Large intestine (tissue), 3 donors: ENCODE measurements around the gene TEX22. TPM values are rescaled to one million over a fixed set of nuclear protein-coding genes. Genes with fewer than 3 reads are reported as not detected.

Experiments
- DNase-seq, 2 donors: peaks; one replicate each; pipeline versions ENCODE4 v3.0.0 to v3.0.0-alpha.2; 2013
- H3K27ac ChIP-seq: one replicate; pipeline ENCODE4 v1.5.1; 2013; ENCODE audit warnings: low read length
- H3K27me3 ChIP-seq: 2 replicates; pipeline ENCODE4 v1.6.1; 2013; ENCODE audit warnings: low read length; ENCODE audit not compliant: control insufficient read depth, insufficient read depth
- H3K36me3 ChIP-seq: 2 replicates; pipeline ENCODE4 v1.6.1; 2013; ENCODE audit warnings: low read length; ENCODE audit not compliant: control insufficient read depth, insufficient read depth
- H3K4me1 ChIP-seq: one replicate; pipeline ENCODE4 v1.6.1; 2013; ENCODE audit warnings: low read length; ENCODE audit not compliant: control insufficient read depth, insufficient read depth
- H3K4me3 ChIP-seq: one replicate; pipeline ENCODE4 v1.5.1; 2013; ENCODE audit warnings: low read length
- H3K9me3 ChIP-seq: one replicate; pipeline ENCODE4 v1.6.1; 2013; ENCODE audit warnings: mild to moderate bottlenecking, low read depth, low read length, moderate library complexity; ENCODE audit not compliant: control insufficient read depth
- WGBS: methylation state at CpG from one replicate; pipeline ENCODE4 v1.1.5; 2013; ENCODE audit warnings: low lambda C conversion rate; ENCODE audit not compliant: insufficient coverage; 5-methylcytosine and 5-hydroxymethylcytosine counted together
- polyA plus RNA-seq: library from polyadenylated mRNA; unstranded; fragments of 120-200 nt; gene quantifications from one replicate; pipeline ENCODE4 v1.2.1, GENCODE V29; 2013

Gene TEX22
- polyA plus RNA-seq, 1 donor: 0.82 TPM

DNA sequence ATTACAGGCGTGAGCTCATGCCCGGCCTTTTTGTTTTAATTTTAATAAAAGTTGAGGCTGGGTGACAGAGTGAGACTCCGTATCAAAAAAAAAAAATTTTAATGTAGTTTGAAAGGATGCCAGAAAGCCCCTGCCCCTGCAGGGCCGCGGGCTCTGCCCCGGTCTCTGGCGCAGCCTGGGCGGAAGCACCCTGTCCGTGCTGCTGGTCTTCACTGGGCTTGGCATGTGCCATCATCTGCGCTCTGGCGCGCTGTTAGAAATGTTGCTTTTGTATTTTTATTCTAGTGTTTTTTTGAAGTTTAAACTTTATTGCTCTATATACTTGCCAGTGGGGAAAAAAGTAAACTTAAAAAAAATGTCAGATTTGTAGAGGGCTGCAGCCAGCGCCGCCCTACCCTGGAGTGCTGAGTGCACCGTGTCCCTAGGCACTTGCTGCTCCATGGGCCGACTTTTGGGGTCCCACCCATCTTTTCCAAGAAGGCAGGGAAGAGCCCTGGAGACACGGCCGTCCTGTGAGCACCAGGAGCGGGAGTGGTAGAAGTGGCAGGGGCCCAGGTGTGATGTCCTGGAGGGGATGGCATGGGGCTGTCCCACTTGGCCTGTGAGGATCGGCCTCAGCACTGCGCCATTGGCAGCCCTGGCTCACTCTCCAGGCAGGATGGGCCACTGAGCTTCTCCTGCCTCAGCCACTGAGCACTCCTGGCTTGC is 25.3 kb downstream of the TEX22 start:
- H3K27me3 ChIP-seq: no peaks in the 10 kb centered on the region
- H3K36me3 ChIP-seq: peaks cover 23% of the 10 kb centered on the region
- no peak for DNase-seq
- WGBS: 100% methylated on average over 2 of the region's 21 CpGs
- H3K4me1 ChIP-seq: peaks cover 15% of the 10 kb centered on the region
- no peaks in the 10 kb centered on the region for H3K9me3 ChIP-seq
- H3K4me3 ChIP-seq: no peak overlapping the region
- H3K27ac ChIP-seq: no peak overlapping the region

DNA sequence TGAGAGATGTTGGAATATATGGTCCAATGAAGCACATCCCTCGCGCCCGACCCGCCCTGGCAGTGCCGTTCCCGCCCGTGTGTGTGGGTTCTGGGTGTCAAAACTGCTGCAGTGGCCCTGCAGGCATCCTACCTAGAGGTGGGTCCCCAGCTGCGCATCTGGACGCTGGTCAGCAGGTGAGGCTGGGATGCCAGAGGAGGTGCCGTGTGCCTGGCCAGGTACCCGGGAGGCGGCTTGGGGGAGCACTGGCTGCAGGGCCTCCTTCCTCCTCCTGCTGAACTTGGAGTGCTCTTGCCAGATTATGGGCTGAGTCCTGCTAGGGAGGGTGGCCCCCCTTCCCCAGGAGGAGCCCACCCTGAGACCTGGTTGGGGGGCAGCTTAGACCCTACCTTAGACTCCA is 26.5 kb downstream of the TEX22 start:
- Histone ChIP-seq H3K4me3 (no peak overlapping the region), H3K36me3 (peaks cover 23% of the 10 kb centered on the region), H3K27ac (no peak overlapping the region), H3K4me1 (peaks cover 7% of the 10 kb centered on the region), H3K27me3 (no peaks in the 10 kb centered on the region), H3K9me3 (no peaks in the 10 kb centered on the region)
- no peak for DNase-seq
- no CpG with 5 or more reads among the region's 12 CpGs for WGBS

DNA sequence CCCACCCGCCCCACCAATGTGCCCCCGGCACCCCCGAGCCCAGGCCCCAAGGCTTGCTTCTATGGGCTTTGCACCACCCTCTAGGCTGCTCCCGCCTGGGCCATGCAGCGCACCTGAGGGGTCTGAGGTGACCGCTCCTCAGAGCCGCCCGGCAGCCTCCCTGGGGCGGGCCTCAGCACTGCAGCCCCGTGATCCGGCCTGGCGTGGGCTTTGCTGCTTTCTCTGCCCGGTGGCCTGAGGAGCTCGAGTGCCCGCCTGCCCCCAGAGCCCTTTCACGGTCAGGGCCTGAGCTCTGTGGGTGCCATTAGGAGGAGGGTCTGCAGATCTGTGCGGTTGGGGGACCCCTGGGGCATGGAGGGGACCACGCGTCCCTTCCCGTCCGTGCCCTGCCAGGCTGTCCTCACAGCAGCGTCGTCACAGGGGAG is 27.5 kb downstream of the TEX22 start:
- Histone ChIP-seq H3K27ac (no peak overlapping the region), H3K9me3 (no peaks in the 10 kb centered on the region), H3K4me3 (no peak overlapping the region), H3K36me3 (peaks cover 26% of the 10 kb centered on the region), H3K27me3 (no peaks in the 10 kb centered on the region), H3K4me1 (peaks cover 7% of the 10 kb centered on the region)
- no peak for DNase-seq
- WGBS: no CpG with 5 or more reads among the region's 23 CpGs

DNA sequence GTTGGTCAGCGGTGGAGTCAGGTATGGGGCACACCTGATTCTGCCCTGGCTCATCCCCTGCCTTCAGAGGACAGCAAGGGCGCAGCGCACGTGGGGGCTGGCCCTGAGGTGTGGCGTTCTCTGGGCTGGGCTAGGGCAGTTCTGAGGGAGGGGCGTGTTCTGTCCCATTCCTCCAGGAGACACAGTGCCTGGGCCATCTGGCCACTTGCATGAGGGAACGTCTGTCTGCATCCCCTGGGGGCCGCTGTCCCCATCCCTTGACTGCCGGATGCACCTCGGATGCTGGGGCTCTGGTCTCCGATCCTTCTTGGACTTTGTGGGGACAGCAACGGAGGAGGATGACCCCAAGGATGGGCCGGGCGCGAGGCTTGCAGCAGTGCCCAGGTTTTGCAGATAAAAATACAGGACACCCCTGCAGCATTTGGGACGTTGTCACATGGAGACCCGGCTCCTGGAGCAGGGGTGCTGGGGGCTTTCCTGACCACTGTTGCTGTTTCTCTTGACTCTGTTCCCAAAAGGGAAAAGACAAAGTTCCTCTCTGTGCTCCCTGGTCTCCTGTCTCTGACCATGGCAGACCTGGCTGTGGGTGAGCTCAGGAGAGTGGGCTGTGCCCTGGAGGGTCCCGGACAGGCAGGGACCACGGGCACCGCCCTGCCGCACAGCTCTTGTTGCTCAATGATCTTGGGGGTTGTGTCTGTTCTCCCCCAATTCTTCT is 28.2 kb downstream of the TEX22 start:
- Histone ChIP-seq H3K4me3 (no peak overlapping the region), H3K27me3 (no peaks in the 10 kb centered on the region), H3K36me3 (peaks cover 26% of the 10 kb centered on the region), H3K27ac (no peak overlapping the region), H3K4me1 (peaks cover under 1% of the 10 kb centered on the region), H3K9me3 (no peaks in the 10 kb centered on the region)
- DNase-seq: no peak
- no CpG with 5 or more reads among the region's 21 CpGs for WGBS

- Histone ChIP-seq H3K36me3 (peaks cover 26% of the 10 kb centered on the region), H3K4me3 (no peak overlapping the region), H3K27me3 (no peaks in the 10 kb centered on the region), H3K4me1 (no peaks in the 10 kb centered on the region), H3K27ac (no peak overlapping the region), H3K9me3 (no peaks in the 10 kb centered on the region)
- WGBS: no CpG with 5 or more reads among the region's 10 CpGs
- no peak for DNase-seq
Observed at GRCh38 chr14:105427412-105427811, 29.1 kb downstream of the TEX22 start.

DNA sequence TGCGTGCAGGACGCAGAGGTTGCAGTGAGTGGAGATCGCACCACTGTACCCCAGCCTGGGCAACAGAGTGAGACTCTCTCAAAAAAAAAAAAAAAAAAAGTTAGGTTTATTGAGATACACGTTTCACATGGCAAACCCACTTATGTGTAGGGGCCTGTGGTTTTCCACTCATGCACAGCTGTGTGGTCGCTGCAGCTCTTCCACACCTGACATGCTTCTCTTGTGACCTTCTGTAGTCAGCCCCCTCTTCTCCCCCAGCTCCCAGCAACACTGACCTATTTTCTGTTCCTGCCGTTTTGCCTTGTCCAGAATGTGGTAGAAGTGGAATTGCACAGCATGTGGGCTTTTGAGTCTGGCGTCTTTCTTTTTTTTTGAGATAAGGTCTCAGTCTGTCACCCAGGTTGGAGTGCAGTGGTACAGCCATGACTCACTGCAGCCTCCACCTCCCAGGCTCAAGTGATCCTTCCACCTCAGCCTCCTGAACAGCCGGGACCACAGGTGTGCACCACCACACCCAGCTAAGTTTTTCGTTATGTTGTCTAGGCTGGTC is 29.7 kb downstream of the TEX22 start:
- no CpG with 5 or more reads among the region's 9 CpGs for WGBS
- no peak for DNase-seq
- H3K4me3 ChIP-seq: no peak overlapping the region
- no peaks in the 10 kb centered on the region for H3K9me3 ChIP-seq
- peaks cover 24% of the 10 kb centered on the region for H3K36me3 ChIP-seq
- no peaks in the 10 kb centered on the region for H3K4me1 ChIP-seq
- H3K27me3 ChIP-seq: no peaks in the 10 kb centered on the region
- H3K27ac ChIP-seq: no peak overlapping the region

GRCh38 chr14:105430042-105430441 is 31.7 kb downstream of the TEX22 start:
- H3K27ac ChIP-seq: no peak overlapping the region
- 92% methylated on average over 2 of the region's 6 CpGs for WGBS

GRCh38 chr14:105430565-105430964 is 32.2 kb downstream of the TEX22 start:
- 100% methylated on average over 2 of the region's 9 CpGs for WGBS
- Histone ChIP-seq H3K27me3 (no peaks in the 10 kb centered on the region), H3K4me3 (no peak overlapping the region), H3K9me3 (no peaks in the 10 kb centered on the region), H3K27ac (no peak overlapping the region), H3K4me1 (no peaks in the 10 kb centered on the region), H3K36me3 (peaks cover 14% of the 10 kb centered on the region)
- DNase-seq: no peak

More at GRCh38 chr14:105430042-105430441, 31.7 kb downstream of the TEX22 start:
- peaks cover 19% of the 10 kb centered on the region for H3K36me3 ChIP-seq
- no peaks in the 10 kb centered on the region for H3K9me3 ChIP-seq
- H3K4me1 ChIP-seq: no peaks in the 10 kb centered on the region
- H3K4me3 ChIP-seq: no peak overlapping the region
- DNase-seq: no peak
- H3K27me3 ChIP-seq: no peaks in the 10 kb centered on the region

- WGBS: no CpG with 5 or more reads among the region's 1 CpG
- H3K36me3 ChIP-seq: peaks cover 13% of the 10 kb centered on the region
- DNase-seq: no peak
- H3K9me3 ChIP-seq: no peaks in the 10 kb centered on the region
- H3K4me1 ChIP-seq: no peaks in the 10 kb centered on the region
- no peak overlapping the region for H3K4me3 ChIP-seq
- H3K27me3 ChIP-seq: no peaks in the 10 kb centered on the region
- H3K27ac ChIP-seq: no peak overlapping the region
Observed at GRCh38 chr14:105431256-105431655, 32.9 kb downstream of the TEX22 start.

GRCh38 chr14:105432657-105433056 is 34.3 kb downstream of the TEX22 start:
- Histone ChIP-seq H3K9me3 (peaks cover 2% of the 10 kb centered on the region), H3K4me1 (peaks cover 2% of the 10 kb centered on the region), H3K27me3 (no peaks in the 10 kb centered on the region), H3K36me3 (peaks cover 7% of the 10 kb centered on the region), H3K4me3 (no peak overlapping the region), H3K27ac (no peak overlapping the region)
- DNase-seq: no peak
- WGBS: 100% methylated on average over 2 of the region's 12 CpGs
